H9 (cell line): ENCODE measurements around the gene CDX2. TPM values are rescaled to one million over a fixed set of nuclear protein-coding genes. Genes with fewer than 3 reads are reported as not detected.
A peak's percentile ranks its signal among the peaks of the same experiment; 100 is the strongest.

Experiments
- DNase-seq: peaks from one replicate; pipeline ENCODE4 v3.0.0-alpha.2; 2017
- H2AFZ ChIP-seq: one replicate; pipeline ENCODE4 v1.6.1; 2013; ENCODE audit warnings: mild to moderate bottlenecking, low read length, control low read depth, moderate library complexity
- H2AK5ac ChIP-seq: 2 replicates; pipeline ENCODE4 v1.6.1; 2013; ENCODE audit warnings: low read length, control low read depth, mixed read lengths; ENCODE audit not compliant: insufficient read length
- H2BK120ac ChIP-seq: one replicate; pipeline ENCODE4 v1.6.1; 2013; ENCODE audit warnings: low read depth, mild to moderate bottlenecking, low read length, control low read depth, inconsistent platforms; ENCODE audit not compliant: poor library complexity, severe bottlenecking
- H2BK12ac ChIP-seq: 2 replicates; pipeline ENCODE4 v1.6.1; 2013; ENCODE audit warnings: low read length, control low read depth, mixed read lengths, low read depth; ENCODE audit not compliant: insufficient read length
- H2BK15ac ChIP-seq: 2 replicates; pipeline ENCODE4 v1.6.1; 2013; ENCODE audit warnings: low read depth, low read length, control low read depth
- H2BK20ac ChIP-seq: one replicate; pipeline ENCODE4 v1.6.1; 2013; ENCODE audit warnings: low read depth, mild to moderate bottlenecking, low read length, control low read depth, inconsistent platforms; ENCODE audit not compliant: poor library complexity, severe bottlenecking
- H2BK5ac ChIP-seq: 2 replicates; pipeline ENCODE4 v1.6.1; 2013; ENCODE audit warnings: low read length, control low read depth, mixed read lengths; ENCODE audit not compliant: insufficient read length
- H3K14ac ChIP-seq: 2 replicates; pipeline ENCODE4 v1.6.1; 2013; ENCODE audit warnings: low read length, control low read depth; ENCODE audit not compliant: insufficient read depth
- H3K18ac ChIP-seq: 2 replicates; pipeline ENCODE4 v1.6.1; 2013; ENCODE audit warnings: low read depth, mild to moderate bottlenecking, mixed read lengths, low read length, control low read depth; ENCODE audit not compliant: insufficient read length
- H3K23ac ChIP-seq: 2 replicates; pipeline ENCODE4 v1.6.1; 2013; ENCODE audit warnings: low read length, control low read depth, mixed read lengths, low read depth; ENCODE audit not compliant: insufficient read length
- H3K23me2 ChIP-seq: 2 replicates; pipeline ENCODE4 v1.6.1; 2013; ENCODE audit warnings: low read depth, mild to moderate bottlenecking, mixed read lengths, low read length, control low read depth; ENCODE audit not compliant: insufficient read length, poor library complexity, severe bottlenecking
- H3K27ac ChIP-seq: 2 replicates; pipeline ENCODE4 v1.5.1; 2013; ENCODE audit warnings: low read length, control low read depth, mixed read lengths, low read depth; ENCODE audit not compliant: insufficient read length
- H3K27me3 ChIP-seq: 2 replicates; pipeline ENCODE4 v1.6.1; 2013; ENCODE audit warnings: low read length, control low read depth, inconsistent platforms; ENCODE audit not compliant: insufficient read depth
- H3K4ac ChIP-seq: 2 replicates; pipeline ENCODE4 v1.6.1; 2013; ENCODE audit warnings: low read depth, mild to moderate bottlenecking, control low read depth, inconsistent platforms, low read length, moderate library complexity
- H3K4me1 ChIP-seq: 2 replicates; pipeline ENCODE4 v1.6.1; 2013; ENCODE audit warnings: low read length, control low read depth, inconsistent platforms; ENCODE audit not compliant: insufficient read depth
- H3K4me2 ChIP-seq: 2 replicates; pipeline ENCODE4 v1.6.1; 2013; ENCODE audit warnings: low read length, control low read depth, mixed read lengths; ENCODE audit not compliant: insufficient read length, insufficient read depth
- H3K56ac ChIP-seq: 2 replicates; pipeline ENCODE4 v1.6.1; 2013; ENCODE audit warnings: low read depth, mild to moderate bottlenecking, mixed read lengths, low read length, control low read depth; ENCODE audit not compliant: insufficient read length
- H3K79me1 ChIP-seq: 2 replicates; pipeline ENCODE4 v1.6.1; 2013; ENCODE audit warnings: low read depth, mild to moderate bottlenecking, moderate library complexity, low read length, control low read depth, inconsistent platforms; ENCODE audit not compliant: insufficient read depth, poor library complexity, severe bottlenecking
- H3K79me2 ChIP-seq: 2 replicates; pipeline ENCODE4 v1.6.1; 2013; ENCODE audit warnings: low read length, control low read depth, inconsistent platforms; ENCODE audit not compliant: insufficient read depth
- H3K9ac ChIP-seq: 2 replicates; pipeline ENCODE4 v1.6.1; 2013; ENCODE audit warnings: low read length, control low read depth, mixed read lengths; ENCODE audit not compliant: insufficient read length; ENCODE audit errors: extremely low read depth
- H3K9me3 ChIP-seq: one replicate; pipeline ENCODE4 v1.6.1; 2013; ENCODE audit warnings: low read depth, low read length, inconsistent platforms; ENCODE audit not compliant: control insufficient read depth
- H3T11ph ChIP-seq: one replicate; pipeline ENCODE4 v1.6.1; 2013; ENCODE audit warnings: mild to moderate bottlenecking, low read length, control low read depth, inconsistent platforms
- H4K20me1 ChIP-seq: one replicate; pipeline ENCODE4 v1.6.1; 2013; ENCODE audit not compliant: control insufficient read depth, insufficient read length, insufficient read depth
- H4K5ac ChIP-seq: 2 replicates; pipeline ENCODE4 v1.6.1; 2013; ENCODE audit warnings: low read depth, mild to moderate bottlenecking, mixed read lengths, low read length, control low read depth; ENCODE audit not compliant: insufficient read length
- H4K8ac ChIP-seq: replicated peaks from 2 replicates; pipeline ENCODE4 v1.6.1; 2013; ENCODE audit warnings: low read length, control low read depth, mixed read lengths, low read depth; ENCODE audit not compliant: insufficient read length
- H4K91ac ChIP-seq: 2 replicates; pipeline ENCODE4 v1.6.1; 2013; ENCODE audit warnings: low read depth, mild to moderate bottlenecking, moderate library complexity, mixed read lengths, low read length, control low read depth; ENCODE audit not compliant: insufficient read length
- H3K27ac Mint-ChIP-seq, 3 experiments: 2 replicates in 2 of 3; 3 replicates in 1 of 3; pipeline ENCODE4 v1.8.0; 2020 to 2021; ENCODE audit warnings: mixed read lengths in 3 of 3, mild to moderate bottlenecking in 1 of 3, moderate library complexity in 1 of 3
- H3K27me3 Mint-ChIP-seq: 2 replicates; pipeline ENCODE4 v1.8.0; 2021; ENCODE audit warnings: low read depth, mild to moderate bottlenecking, moderate library complexity, mixed read lengths
- H3K36me3 Mint-ChIP-seq, 3 experiments: 2 replicates in 2 of 3; 3 replicates in 1 of 3; pipeline ENCODE4 v1.8.0; 2020 to 2021; ENCODE audit warnings: low read depth in 3 of 3, mixed read lengths in 3 of 3; ENCODE audit not compliant: insufficient read depth in 1 of 3
- H3K4me1 Mint-ChIP-seq, 2 experiments: 2 replicates each; pipeline ENCODE4 v1.8.0; 2020; ENCODE audit warnings: mixed read lengths in 2 of 2
- H3K4me3 Mint-ChIP-seq, 2 experiments: 2 replicates in 1 of 2; 3 replicates in 1 of 2; pipeline ENCODE4 v1.8.0; 2020 to 2021; ENCODE audit warnings: mild to moderate bottlenecking in 2 of 2, mixed read lengths in 2 of 2, moderate library complexity in 1 of 2
- H3K9me3 Mint-ChIP-seq, 2 experiments: 2 replicates in 1 of 2; 3 replicates in 1 of 2; pipeline ENCODE4 v1.8.0; 2020; ENCODE audit warnings: mild to moderate bottlenecking in 2 of 2, mixed read lengths in 2 of 2, moderate library complexity in 1 of 2
- WGBS: extraction: QIAGEN DNeasy Blood & Tissue Kit; methylation state at CpG from one replicate; pipeline ENCODE4 v1.1.7; 2013; ENCODE audit warnings: missing lambda C conversion rate, low lambda C conversion rate, mixed read lengths; ENCODE audit not compliant: insufficient read length; ENCODE audit errors: extremely low coverage; 5-methylcytosine and 5-hydroxymethylcytosine counted together
- total RNA-seq: library from RNA; stranded (reverse); gene quantifications from 2 replicates; pipeline ENCODE4 v1.2.1, GENCODE V29; 2021
- TF ChIP-seq, protein P1 (sequence below): fragments of 200-600 bp; sonication (generic); conservative IDR thresholded peaks from 3 replicates; pipeline ENCODE4 v1.8.0; 2021; ENCODE audit warnings: antibody characterized with exemption, mild to moderate bottlenecking

The CDX2 gene
- total RNA-seq, 1 experiment from 2014 or later, result not detected

DNA sequence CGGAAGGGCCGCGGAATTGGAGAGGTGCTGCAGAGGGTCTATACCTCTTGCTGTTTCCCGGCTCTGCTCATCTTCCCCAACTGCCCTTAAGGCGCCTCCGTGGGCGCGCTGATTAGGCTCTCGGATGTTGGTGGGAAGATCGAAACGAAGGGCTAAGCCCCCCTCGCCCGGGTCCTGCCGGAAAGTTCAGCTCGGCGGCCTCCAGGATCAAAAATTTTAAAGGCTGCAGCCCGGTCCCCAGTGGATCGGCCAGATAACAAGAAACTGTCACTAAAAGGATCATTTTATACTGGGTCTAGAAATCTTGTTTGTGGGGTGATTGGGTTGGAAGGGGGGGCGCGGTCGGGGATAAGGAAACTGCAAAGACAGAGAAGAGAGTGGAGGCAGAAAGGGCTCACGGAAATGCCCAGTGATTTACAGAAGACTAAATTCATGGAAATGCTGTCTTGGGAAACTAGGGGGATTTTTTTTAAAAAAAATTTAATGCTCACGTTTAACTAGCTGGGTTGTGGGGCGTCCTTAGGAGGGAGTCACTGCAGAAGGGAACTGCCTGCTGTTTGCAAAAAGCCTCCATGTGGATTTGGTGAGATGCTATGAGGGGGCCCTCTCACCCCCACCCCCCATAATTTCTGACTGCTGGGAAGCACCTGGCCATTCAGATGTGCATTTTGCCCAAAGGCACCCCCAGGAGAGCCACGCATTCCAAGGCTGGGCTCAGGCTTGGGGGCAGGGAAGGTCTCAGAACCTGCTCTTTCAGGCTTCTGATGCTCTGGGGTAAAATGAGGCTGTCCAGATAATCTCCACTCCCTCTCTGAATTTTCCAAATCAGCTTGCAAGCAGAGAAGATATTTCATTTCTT lies 7.7 kb downstream of the CDX2 start:
- Histone ChIP-seq H2AK5ac (no peak overlapping the region), H3K14ac (no peak overlapping the region), H3K23ac (no peak overlapping the region), H3K9ac (no peak overlapping the region), H3T11ph (no peak overlapping the region), H3K4me2 (peak overlapping the region; percentile 46), H3K79me2 (no peaks in the 10 kb centered on the region), H3K27me3 (peaks cover 91% of the 10 kb centered on the region), H3K4me1 (peaks cover 5% of the 10 kb centered on the region; the same call in 1 of the 2 replicates), H3K23me2 (no peaks in the 10 kb centered on the region), H4K91ac (no peak overlapping the region), H4K20me1 (no peaks in the 10 kb centered on the region), H3K79me1 (no peaks in the 10 kb centered on the region), H2BK12ac (no peak overlapping the region), H2AFZ (no peak overlapping the region), H4K5ac (no peak overlapping the region), H3K4ac (no peak overlapping the region), H3K27ac (no peak overlapping the region), H4K8ac (no peak overlapping the region), H3K9me3 (no peaks in the 10 kb centered on the region), H2BK20ac (no peak overlapping the region), H3K56ac (no peak overlapping the region), H2BK120ac (no peak overlapping the region), H2BK15ac (no peak overlapping the region), H2BK5ac (no peak overlapping the region), H3K18ac (no peak overlapping the region)
- H3K36me3 Mint-ChIP-seq, result no peaks in the 10 kb centered on the region
- peaks cover 99% of the 10 kb centered on the region for H3K27me3 Mint-ChIP-seq
- peaks cover 22 to 33% of the 10 kb centered on the region in 2 experiments for H3K4me1 Mint-ChIP-seq
- DNase-seq, result peak; percentile 71
- H3K4me3 Mint-ChIP-seq, result peak overlapping the region in 1 of 2 experiments; percentile 76; a peak in 3 of 5 replicates
- no peak overlapping the region for H3K27ac Mint-ChIP-seq
- WGBS, result no CpG with 5 or more reads among the region's 25 CpGs
- H3K9me3 Mint-ChIP-seq, result peaks cover 4 to 16% of the 10 kb centered on the region in 2 experiments
- TF ChIP-seq, protein P1, sequence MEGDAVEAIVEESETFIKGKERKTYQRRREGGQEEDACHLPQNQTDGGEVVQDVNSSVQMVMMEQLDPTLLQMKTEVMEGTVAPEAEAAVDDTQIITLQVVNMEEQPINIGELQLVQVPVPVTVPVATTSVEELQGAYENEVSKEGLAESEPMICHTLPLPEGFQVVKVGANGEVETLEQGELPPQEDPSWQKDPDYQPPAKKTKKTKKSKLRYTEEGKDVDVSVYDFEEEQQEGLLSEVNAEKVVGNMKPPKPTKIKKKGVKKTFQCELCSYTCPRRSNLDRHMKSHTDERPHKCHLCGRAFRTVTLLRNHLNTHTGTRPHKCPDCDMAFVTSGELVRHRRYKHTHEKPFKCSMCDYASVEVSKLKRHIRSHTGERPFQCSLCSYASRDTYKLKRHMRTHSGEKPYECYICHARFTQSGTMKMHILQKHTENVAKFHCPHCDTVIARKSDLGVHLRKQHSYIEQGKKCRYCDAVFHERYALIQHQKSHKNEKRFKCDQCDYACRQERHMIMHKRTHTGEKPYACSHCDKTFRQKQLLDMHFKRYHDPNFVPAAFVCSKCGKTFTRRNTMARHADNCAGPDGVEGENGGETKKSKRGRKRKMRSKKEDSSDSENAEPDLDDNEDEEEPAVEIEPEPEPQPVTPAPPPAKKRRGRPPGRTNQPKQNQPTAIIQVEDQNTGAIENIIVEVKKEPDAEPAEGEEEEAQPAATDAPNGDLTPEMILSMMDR, result no peak
